Activated CD8-positive, alpha-beta memory T cell treated with anti-CD3 and anti-CD28 coated beads, Interleukin-2, amount 50 U/mL, for 1 hour (primary cell): ENCODE data around the gene TOX3.

Experiments
- DNase-seq: peaks from one replicate; pipeline ENCODE4 v3.0.0-alpha.2; 2020; ENCODE audit errors: extremely low read depth

Gene TOX3

DNA sequence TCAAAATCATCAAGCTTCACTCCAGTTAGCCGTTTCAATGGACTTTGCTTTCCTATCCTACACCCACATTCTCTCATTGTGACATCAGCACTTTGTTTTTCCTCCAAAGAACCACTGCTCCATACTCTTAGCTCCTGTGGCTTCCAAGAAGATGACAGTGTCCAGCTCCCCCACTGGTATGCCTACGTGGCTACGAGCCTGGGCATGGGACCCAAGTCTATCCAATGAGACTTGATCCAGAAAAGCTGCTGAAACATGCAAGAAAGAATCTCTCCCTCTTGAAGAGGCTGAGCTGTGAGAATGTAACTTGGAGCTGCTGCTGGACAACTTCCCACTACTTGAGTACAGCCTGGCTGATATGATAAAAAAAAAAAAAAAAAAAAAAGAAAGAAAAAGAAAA is 9.4 kb downstream of the TOX3 start:
- DNase-seq: no peak

DNA sequence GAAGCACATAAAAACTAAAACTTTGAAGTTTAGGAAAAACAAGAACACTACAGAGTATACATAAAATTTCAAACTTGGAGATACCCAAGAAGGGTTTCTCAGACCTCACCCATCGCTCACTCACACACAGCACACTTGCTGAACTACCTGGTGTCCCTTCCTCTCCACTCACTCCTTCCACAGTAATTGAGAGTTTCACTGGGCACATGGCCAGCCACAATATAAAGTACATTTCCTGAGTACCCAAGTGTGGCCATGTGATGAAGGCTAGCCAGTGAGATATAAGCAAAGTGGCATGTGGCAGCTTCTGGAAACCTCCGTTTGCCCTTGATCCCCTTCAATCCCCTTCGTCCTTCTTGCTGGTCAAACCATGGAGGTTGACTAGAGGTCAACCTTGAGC is 11.9 kb downstream of the TOX3 start:
- DNase-seq: no peak

DNA sequence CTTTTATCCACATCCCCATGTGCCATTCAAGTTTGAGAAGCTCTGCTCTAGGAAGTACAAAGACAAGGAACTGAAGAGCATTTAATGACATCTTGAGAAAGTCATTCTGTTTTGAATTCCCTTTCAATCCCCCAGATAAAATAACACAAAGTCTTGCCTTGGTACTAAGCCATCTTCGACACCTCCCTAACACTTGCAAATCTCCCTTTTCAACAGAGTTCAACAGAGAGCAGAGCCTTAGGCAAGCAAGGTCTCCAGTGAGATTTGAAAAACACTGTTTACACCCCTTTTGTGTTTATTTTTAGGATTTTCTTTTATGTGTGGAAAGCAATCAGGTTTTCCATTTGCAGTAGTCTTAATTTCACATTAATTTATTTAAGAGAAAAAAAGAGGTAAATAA is 13.6 kb downstream of the TOX3 start:
- no peak for DNase-seq

DNA sequence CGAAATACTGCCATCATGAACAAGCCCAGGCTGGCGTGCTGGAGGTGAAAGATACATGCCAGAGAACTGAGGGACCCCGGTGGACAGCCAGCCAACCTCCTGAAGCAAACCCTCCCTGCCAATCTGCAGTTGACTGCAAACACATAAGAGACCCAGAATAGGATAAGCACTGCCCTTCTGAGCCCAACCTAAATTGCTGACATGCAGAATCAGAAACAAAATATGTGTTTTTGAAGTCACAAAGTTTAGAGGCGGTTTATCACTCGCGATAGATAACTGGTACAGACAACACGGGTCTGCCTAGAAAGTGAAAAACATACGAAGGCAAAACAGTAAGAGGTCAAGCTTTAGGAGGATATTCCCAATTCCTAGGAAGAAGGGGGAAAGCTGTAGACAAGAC is 14.6 kb downstream of the TOX3 start:
- DNase-seq: no peak

DNA sequence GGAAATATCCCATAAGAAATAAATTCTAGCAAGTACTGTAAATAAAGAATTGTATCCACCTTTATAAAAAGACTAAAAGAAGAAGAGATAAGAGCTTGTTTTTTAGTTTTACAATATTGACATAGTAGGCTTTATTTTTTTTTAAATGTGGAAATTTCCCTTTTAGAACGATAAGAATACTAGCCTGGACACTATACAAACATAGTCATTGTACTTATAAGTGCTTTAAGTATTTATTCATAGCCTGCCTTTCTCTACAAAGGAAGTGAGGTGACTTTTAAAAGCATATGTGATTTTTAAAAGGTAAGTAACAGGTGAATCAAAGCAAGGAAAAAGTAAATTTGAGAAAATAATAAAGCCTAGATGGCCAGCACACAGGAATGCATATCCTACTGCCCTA is 17.7 kb downstream of the TOX3 start:
- DNase-seq: no peak

DNA sequence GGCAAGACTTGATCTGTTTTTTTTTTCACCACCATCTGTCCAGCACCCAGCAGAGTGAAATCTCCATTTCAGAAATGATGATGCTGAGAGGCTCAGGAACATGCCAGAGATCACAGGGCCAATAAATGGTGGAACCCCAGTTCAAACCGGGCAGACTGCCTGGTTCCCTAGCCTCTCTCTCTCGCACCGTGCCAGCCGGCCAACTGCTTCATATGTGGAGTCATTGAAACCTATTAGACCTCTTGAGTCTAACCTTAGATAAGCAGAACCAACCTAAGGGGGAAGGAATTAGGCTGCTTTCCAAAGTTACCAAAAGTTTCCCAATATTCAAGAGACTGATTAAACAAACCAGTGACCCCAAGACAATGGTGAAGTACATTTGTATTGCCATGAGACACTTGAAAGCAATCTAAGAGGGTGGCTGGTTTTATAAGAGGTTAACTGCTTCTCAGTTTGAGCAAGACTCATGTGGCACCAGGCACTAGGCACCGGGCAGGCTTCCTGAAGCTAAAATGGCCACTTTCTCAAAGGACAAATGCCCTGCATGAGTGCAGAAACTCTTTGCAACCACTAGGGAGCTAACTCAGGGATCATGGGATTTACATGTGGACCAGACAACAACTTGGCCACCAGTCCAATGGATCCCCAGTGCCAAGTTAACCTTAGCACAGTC is 18.4 kb downstream of the TOX3 start:
- no peak for DNase-seq

DNA sequence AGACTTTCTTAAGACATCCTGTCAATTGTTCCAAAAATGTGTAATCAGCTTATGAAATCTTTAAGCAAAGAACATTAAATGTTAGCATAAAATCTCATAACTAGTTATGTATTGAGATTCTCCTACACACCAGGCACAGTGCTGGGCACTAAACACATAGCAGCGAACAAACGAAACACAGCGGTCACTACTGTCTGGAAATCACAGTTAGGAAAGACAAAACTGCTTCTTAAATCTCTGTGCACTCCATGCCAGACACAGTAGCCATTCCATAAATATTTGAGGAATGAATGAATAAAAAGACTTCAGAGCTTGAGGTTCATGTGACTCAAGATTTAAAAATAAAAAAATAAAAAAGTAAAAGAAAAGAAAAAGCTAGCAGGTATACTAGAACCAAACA is 20.1 kb downstream of the TOX3 start:
- no peak for DNase-seq

DNA sequence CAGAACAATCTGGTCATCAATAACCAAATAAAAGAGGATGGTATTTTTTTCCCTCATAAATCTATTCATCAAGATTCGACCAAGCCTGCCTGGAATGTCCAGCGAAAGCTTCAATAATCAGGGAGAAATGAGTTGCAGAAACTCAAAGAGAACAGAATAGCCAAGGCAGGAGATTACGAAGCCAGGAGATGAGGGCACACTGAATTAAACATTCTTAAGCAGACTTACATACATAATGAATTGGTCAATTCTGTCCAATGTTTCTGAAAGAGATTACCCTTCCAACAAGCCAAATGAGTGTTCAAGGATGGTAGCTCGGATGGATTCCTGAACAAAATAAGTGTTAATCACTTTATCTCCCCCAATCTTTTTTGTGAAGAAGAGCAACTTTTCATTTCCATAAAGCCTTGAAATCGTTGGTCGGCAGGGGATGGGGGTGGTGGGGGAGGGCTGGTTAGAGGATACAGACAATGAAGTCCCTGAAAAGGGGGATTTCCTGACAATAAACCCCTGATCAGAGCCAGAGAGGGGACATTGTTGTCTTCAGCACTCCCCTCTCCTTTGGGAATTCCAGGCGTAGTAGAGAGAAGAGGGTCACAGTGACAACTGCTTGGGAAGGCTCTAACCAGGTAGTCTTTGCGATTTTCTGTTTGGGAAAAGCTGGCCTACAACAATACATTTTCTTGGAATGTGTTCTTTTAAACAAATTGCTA is 20.7 kb downstream of the TOX3 start:
- DNase-seq: no peak

DNA sequence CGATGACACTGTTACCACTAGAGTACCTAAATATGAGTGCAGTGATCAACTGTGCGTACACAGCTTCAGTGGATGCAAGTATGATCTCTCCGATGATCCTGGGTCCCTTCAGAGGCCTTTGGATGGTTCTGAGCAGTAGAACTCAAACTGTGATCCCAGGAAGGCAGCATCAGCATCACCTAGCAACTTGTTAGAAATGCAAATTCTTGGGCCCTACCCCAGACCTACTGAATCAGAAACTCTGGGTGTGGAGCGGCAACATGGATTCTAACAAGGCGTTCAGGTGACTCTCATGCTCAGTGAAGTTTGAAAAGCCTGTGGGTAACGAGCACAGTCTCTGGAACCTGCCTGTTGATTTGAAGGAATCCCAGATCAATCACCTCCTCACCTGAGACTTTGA is 25.4 kb downstream of the TOX3 start:
- DNase-seq: no peak

DNA sequence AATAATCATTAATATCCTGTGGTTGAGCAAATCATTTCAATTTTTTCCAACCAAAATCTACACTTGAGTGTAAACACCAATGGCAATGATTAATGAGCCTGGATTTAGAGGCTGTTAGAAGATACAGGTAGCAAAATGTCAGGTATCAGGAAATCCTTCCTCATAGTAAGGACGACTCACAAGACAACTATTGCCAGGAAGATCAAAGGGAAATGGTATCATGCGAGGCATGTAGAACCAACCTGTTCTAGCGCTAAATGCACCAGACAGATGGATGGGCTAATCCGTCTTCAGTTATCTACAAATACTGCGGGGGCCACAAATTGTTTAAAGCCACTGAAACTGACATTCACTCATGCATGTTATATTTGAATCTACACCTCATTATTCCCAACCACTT is 28.1 kb downstream of the TOX3 start:
- no peak for DNase-seq

DNA sequence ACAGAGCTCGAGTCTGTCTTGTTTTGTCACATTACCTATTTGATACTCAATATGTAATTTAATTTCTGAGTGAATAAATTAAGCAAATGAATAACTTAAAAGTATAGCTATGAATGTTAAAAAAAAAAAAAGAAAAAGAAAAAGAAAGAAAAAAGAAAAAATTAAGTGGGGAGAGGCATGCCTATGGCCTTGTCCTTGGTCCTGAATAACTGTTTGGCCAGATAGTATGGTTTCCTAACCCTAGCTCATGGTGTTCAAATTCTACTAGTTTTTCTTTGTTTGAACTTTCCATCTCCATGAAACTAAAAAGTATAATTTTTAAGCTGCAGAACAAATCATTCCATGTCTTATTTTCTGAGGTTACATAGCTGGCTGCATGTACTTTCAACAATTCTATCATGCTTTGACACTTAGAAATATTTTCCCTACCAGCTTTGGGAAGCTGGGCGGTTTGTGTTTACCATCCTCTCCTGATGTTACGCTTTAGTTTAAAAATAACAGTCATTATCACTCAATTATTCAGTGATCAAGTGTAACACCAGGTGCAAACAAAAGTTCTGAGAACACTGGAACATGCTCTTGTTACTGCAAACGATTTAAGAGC is 31.8 kb downstream of the TOX3 start:
- no peak for DNase-seq

DNA sequence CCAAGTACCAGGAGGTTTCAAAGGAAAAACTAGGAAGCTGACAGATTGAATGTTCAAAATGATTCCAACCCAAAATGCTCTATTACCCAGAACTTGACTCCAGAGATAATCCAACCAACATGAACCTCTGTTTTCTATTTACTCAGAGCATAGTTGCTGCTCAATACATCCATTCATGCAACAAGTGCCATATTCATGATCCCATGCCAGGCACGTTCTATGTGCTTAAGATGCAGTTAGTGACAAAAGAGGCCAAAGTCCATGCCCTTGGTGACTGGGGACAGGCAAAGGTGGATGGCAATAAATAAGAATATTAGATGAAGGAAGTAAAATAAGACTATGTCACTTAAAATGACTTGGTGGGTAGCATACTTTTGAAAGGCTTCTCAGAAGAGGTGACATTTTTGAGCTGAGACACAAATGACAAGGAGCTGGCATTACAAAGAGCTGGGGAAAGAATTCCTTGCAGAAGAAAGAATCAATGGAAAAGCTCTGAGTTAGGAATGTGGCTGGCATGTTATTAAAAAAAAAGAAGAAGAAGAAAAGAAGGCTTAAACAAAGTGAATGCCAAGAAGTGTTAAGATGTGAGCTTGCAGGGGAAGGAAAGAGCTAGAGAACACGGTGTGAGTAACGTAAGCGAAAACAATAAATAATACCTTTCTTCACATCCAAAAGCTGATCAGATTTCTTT is 34.5 kb downstream of the TOX3 start:
- no peak for DNase-seq

DNA sequence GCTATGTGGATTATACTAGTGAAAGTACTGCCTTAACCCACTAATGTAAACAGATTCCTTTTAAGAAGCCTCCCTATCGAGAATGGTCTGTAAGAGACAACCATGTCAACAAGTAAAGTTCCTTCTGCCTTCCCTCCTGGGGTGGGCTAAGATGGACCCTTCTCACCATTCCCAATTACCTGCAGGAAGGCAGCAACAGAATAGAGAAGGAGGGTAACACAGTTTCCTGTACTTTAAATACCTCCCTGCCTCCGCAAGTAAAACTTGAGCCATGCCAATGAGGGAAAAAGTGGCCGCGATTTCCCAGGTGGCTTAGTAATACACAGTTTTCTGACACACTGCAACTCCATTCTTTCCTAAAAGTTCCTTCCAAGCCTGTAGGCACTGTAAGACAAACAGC is 45.2 kb downstream of the TOX3 start:
- no peak for DNase-seq

DNA sequence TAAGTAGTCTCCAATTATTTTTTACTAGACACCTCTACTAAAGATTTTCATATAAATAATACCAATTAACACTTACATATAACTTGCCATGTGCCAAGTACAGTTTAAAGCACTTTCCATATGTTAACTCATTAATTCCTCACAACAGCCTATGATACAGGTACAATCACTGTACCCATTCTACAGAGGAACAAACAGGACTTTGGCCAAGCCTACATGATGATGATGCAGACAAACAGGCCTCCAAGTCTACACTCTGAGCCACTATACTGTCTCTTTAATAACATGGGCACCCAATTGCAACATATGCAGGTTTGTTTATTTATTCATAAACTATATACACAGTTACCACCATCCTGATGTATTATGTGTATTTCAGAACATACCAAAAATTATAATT is 46.0 kb downstream of the TOX3 start:
- DNase-seq: no peak

DNA sequence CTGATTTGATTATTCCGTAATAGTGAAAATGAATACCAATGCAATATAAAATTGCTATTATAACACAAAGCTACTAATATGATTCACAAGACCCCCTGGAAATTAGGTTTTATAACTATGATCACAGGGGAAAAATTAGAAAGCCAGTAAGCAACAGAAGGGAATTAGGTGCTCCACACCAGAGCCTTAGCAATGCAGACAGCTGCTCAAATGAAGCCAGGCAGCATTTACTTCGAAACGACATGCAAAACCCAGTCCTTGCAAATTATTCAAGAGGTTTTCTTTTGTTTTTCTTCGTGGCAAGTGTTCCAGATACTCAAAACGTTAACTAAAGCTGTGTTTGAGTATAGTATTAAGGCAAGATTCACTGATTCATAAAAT is 47.9 kb downstream of the TOX3 start:
- DNase-seq: no peak

DNA sequence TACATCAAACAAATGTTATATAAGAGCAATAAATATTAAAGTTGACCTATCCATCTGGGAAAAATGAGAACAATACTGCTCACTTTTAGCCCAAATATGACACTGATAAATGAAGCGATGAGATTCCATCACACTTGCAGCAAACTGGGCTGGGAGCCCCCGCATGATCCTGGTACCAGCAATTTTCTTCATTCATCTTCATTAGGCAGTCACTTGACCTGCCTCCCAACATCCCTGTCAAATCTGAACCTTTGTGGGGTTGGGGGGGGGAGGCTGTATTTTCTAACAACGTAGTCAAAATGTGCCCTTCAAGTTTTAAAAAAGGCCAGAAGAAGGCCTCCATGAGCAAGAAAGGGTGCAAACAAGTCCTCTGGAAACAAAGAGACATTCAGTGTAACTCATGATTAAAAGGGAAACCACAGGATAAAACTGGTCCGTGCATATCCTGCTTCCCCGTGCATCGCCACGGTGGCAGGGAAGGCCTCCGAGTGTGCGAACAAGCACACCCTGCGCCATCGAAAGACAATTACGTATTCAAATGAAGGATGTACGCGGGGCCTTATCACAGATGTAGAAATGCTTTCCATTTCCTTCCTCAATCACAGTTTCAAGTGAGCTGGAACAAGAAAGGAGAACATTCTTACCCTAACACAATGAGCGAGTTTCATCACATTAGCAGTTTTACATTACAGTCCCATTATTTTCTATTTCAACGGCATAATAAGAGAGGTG is 48.4 kb downstream of the TOX3 start:
- no peak for DNase-seq

DNA sequence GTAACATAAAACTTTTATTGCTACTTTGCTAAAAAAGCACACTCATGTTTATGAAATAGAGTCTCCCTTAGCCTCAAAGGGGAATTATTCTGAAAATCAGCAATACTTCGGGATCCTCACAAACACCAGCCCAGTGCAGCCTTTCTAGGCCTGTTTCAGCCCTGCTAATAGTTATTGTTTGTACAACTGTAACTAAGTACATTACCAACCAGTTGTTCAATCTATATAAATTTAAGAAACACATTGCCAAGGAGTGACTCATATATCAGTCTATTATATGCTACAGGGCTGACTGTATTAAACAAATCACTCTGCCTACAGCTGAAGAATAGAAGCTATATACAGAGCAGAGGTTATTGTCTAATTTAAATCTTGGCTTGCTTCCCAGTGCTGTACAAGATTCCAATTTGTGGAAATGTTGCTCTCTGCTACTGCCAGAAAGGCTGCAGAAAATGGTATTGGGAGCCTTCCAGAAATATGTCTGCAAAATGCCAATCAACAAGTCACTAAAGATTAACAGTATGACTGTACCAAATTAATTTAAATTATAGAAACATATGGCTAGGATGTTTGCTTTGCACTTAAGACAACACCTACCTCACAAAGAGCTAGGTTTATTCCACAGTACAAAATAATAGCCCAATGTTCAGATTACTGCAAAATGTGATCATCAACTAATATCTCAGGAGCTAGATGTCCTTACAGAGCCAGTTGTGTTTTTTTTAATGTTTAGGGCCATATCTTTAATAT is 49.7 kb downstream of the TOX3 start:
- DNase-seq: no peak

DNA sequence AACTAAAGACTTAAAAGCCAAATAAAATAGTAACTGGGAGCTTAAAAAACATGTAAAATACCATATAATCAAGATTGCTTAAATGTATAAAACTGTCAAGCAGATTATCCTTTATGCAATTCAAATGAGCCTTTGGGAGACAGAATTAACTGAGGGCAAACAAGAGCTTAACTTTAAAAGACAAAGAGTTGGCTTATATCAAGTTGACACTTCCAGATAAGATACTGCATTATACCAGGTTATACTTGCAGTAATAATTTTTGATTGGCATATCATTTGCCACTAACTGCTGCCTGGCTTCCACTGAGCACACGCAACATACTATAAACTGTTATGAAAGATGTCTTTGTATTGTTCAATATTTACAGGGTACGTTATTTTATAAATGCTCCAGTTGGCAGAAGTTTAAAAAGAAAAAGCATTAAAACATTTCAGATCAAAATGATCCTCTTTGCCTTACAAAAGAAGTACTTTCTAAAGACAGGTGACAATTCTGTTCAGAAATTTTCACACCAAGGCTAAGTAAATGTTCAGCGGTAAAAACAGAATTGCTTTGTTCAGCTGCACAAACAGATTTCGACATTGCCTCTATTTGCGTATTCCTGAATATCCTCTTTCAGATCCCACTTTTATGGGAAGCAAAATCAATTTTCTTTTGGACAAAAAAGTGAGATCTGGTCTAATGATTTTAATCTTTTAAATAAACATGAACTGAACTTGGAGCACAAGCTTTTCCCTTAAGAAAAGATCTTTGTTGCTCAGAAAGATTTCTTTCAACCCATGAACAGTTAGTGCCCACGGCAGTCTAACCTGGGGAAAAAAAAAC is 50.7 kb downstream of the TOX3 start:
- no peak for DNase-seq

DNA sequence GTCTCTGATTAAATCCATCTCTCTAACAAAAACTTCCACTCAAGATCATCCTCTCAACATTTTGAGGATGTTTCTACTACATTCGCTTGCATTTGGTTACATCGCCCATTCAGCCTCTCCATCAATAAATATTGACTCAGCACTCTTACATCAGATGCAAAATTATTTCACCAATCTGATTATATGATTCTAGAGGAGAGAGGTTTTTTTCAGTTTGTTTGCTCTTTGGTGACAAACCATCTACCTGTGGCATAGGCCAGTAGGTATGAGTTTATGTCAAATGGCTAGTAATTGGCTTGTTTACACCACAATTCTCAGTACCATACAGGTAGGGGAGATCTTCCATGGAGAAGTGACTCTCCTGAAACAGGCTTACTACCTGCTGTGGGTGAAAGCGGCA is 52.3 kb downstream of the TOX3 start:
- no peak for DNase-seq

DNA sequence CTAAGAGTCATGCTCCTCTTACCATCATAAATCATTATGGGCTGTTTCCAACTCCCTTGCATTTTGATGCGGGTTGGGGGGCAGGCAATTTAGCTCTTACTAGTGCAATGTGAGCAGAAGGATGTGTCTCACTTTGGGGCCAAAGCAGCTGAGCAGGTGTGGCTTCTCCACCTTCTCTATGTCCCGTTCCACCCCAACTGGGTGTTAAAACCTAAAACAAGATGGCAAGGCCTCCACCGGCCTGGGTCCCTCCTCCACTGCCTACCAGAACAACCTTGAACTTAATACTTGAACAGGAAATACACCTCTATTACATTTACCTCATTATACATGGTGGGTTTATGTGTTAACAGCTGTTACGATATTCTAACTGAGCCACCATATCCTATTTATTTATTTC is 52.8 kb downstream of the TOX3 start:
- DNase-seq: no peak
